KMS-11 (cell line): Measurements from ENCODE around the gene ANOS1.
"Not testable (repeated sequence)": the region's sequence is repeated elsewhere in the genome, so short reads cannot be mapped to it uniquely, and the experiment has no call there.

Experiments used
- H2AFZ ChIP-seq: fragments of 200-600 bp; sonication (generic); 2 replicates; pipeline ENCODE4 v1.6.1; 2016; ENCODE audit warnings: antibody characterized with exemption, mixed run types, low read depth
- H3K27ac ChIP-seq: fragments of 200-600 bp; sonication (generic); 2 replicates; pipeline ENCODE4 v1.6.1; 2016; ENCODE audit warnings: mild to moderate bottlenecking, mixed run types
- H3K27me3 ChIP-seq: fragments of 200-600 bp; sonication (generic); 2 replicates; pipeline ENCODE4 v1.6.1; 2017; ENCODE audit warnings: mild to moderate bottlenecking, low read depth, mixed run types, moderate library complexity; ENCODE audit not compliant: insufficient read depth
- H3K36me3 ChIP-seq: fragments of 200-600 bp; sonication (generic); 2 replicates; pipeline ENCODE4 v1.6.1; 2017; ENCODE audit warnings: mild to moderate bottlenecking, mixed run types; ENCODE audit not compliant: insufficient read depth
- H3K4me1 ChIP-seq: fragments of 200-600 bp; sonication (generic); 2 replicates; pipeline ENCODE4 v1.6.1; 2016; ENCODE audit warnings: mild to moderate bottlenecking, low read depth, mixed run types; ENCODE audit not compliant: poor library complexity, severe bottlenecking
- H3K4me2 ChIP-seq: fragments of 200-600 bp; sonication (generic); 2 replicates; pipeline ENCODE4 v1.7.0; 2016; ENCODE audit warnings: mild to moderate bottlenecking, mixed run types
- H3K4me3 ChIP-seq: fragments of 200-600 bp; sonication (generic); IDR thresholded peaks from 2 replicates; pipeline ENCODE4 v1.6.1; 2017; ENCODE audit warnings: low read depth, low read length, mixed read lengths; ENCODE audit not compliant: insufficient read depth
- H3K79me2 ChIP-seq: fragments of 200-600 bp; sonication (generic); 2 replicates; pipeline ENCODE4 v1.6.1; 2016; ENCODE audit warnings: low read depth, mixed run types; ENCODE audit not compliant: insufficient read depth
- H3K9ac ChIP-seq: fragments of 200-600 bp; sonication (generic); 2 replicates; pipeline ENCODE4 v1.6.1; 2016; ENCODE audit warnings: mild to moderate bottlenecking, mixed run types
- H4K20me1 ChIP-seq: fragments of 200-600 bp; sonication (generic); 2 replicates; pipeline ENCODE4 v1.6.1; 2016; ENCODE audit warnings: mild to moderate bottlenecking, mixed run types; ENCODE audit not compliant: insufficient read depth
- TF ChIP-seq, protein P1 (sequence below): fragments of 200-600 bp; sonication (generic); conservative IDR thresholded peaks from 2 replicates; pipeline ENCODE4 v1.6.1; 2017; ENCODE audit warnings: low read depth, mild to moderate bottlenecking, antibody characterized with exemption, low read length, moderate library complexity, mixed read lengths

The ANOS1 gene

DNA sequence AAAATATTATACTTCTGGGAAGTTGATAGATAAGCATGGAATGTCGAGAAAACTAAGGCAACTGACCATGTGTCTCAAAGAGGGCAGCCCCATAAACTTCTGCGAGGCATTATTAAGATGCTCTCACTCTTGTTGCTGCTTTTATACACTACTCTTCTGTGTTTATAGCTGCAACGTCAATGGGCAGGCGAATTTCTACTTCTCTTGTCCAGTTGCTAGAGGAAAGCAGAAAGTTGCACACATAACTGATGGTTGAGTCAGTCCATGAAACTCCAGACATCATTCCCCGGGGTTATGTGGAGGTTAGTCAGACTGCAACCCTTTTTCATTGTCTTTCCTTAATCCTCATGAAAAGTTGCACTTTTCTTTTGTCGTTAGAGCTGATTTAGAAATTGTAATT is 227.5 kb downstream of the ANOS1 start:
- no peaks in the 10 kb centered on the region for H4K20me1 ChIP-seq
- no peak overlapping the region for H2AFZ ChIP-seq
- no peaks in the 10 kb centered on the region for H3K79me2 ChIP-seq
- H3K27ac ChIP-seq = no peak overlapping the region
- TF ChIP-seq, protein P1, sequence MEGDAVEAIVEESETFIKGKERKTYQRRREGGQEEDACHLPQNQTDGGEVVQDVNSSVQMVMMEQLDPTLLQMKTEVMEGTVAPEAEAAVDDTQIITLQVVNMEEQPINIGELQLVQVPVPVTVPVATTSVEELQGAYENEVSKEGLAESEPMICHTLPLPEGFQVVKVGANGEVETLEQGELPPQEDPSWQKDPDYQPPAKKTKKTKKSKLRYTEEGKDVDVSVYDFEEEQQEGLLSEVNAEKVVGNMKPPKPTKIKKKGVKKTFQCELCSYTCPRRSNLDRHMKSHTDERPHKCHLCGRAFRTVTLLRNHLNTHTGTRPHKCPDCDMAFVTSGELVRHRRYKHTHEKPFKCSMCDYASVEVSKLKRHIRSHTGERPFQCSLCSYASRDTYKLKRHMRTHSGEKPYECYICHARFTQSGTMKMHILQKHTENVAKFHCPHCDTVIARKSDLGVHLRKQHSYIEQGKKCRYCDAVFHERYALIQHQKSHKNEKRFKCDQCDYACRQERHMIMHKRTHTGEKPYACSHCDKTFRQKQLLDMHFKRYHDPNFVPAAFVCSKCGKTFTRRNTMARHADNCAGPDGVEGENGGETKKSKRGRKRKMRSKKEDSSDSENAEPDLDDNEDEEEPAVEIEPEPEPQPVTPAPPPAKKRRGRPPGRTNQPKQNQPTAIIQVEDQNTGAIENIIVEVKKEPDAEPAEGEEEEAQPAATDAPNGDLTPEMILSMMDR = no peak
- no peaks in the 10 kb centered on the region for H3K27me3 ChIP-seq
- H3K4me2 ChIP-seq = no peak overlapping the region
- no peak overlapping the region for H3K4me3 ChIP-seq
- no peaks in the 10 kb centered on the region for H3K4me1 ChIP-seq
- H3K36me3 ChIP-seq = no peaks in the 10 kb centered on the region
- H3K9ac ChIP-seq = no peak overlapping the region

DNA sequence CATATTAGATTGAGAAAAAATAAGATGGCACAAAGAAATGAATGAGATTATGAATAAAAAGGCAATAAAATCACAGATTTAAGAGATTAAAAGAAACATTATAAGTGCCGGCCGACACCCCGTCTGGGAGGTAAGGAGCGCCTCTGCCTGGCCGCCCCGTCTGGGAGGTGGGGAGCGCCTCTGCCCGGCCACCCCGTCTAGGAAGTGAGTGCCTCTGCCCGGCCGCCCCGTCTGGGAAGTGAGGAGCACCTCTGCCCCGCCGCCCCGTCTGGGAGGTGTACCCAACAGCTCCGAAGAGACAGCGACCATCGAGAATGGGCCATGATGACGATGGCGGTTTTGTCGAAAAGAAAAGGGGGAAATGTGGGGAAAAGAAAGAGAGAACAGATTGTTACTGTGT is 229.8 kb downstream of the ANOS1 start:
- H3K27ac ChIP-seq, H3K4me3 ChIP-seq, H3K79me2 ChIP-seq, H3K9ac ChIP-seq, H3K36me3 ChIP-seq, H2AFZ ChIP-seq, H3K4me1 ChIP-seq, H3K4me2 ChIP-seq, H4K20me1 ChIP-seq, H3K27me3 ChIP-seq: not testable (repeated sequence)

DNA sequence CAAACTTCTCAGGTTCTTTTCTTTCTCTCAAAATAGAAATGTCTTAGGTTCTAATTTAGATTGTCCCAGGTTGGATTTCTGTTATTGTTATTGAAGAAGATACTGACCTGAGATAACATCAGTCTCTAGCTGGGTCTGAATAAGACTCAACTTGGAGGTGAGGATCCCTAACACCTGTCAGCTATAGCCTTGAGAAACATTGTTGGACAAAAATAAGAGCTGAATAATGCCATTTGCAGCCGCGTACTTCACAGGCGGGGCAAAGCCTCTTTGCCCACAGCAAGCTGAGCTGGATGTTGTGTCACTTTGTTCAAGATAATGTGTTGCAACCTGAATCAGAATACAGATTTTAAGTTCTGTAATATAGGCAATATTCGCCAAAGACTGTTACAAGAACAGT is 231.7 kb downstream of the ANOS1 start:
- Histone ChIP-seq H3K79me2 (no peaks in the 10 kb centered on the region), H3K27ac (no peak overlapping the region), H3K4me3 (no peak overlapping the region), H3K4me2 (no peak overlapping the region), H2AFZ (no peak overlapping the region), H4K20me1 (no peaks in the 10 kb centered on the region), H3K4me1 (no peaks in the 10 kb centered on the region), H3K9ac (no peak overlapping the region), H3K36me3 (no peaks in the 10 kb centered on the region), H3K27me3 (no peaks in the 10 kb centered on the region)
- TF ChIP-seq, protein P1 = no peak

DNA sequence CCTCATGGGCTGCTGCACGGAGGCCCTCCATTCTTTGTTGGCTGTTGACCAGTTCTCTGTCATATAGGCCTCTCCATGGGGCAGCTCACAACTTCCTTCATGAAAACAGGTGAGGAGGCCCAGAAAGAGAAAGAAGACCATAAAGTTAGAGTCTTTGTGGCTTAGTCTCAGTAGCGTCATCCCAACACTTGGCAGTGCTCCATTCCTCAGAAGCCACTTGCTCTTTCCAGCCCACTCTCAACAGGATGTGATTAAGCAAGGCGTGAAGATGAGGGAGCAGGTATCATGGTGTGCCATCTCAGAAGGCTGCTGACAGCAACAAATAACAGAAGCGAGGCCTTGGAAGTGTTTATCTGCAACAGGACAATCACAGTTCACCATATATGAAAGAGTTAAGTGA is 236.9 kb downstream of the ANOS1 start:
- H2AFZ ChIP-seq, H3K4me2 ChIP-seq, H3K36me3 ChIP-seq: not testable (repeated sequence)

DNA sequence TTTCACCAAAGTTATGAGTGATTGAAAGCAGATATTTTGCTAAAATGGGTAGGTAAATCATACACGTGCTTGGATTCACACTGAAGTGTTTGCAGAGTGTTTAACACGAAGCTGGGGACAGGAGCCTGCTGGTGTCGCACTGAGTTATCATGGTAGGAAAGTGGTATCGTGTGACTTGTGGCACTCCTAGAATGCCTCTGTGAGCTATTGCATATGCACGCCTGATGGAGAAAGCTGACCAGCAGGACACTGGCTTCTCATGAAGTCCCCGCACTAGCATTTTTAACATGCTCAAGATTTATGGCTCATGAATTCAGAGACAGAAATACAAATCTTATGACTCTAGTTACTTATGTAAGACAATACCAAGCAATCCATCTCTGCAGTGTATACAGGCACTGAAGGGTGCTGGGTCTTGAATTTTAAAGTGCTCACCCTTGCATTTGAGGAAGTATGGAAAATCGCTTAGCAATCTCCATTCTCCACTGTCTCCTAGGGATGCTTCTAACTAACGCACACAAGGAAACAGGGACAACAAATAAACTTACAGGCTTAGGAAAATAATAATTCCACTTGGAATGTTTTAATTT is 247.5 kb downstream of the ANOS1 start:
- H3K27me3 ChIP-seq = no peaks in the 10 kb centered on the region
- no peaks in the 10 kb centered on the region for H3K4me1 ChIP-seq
- no peak overlapping the region for H3K27ac ChIP-seq
- no peaks in the 10 kb centered on the region for H4K20me1 ChIP-seq
- no peak overlapping the region for H3K4me2 ChIP-seq
- H2AFZ ChIP-seq = no peak overlapping the region
- H3K4me3 ChIP-seq = no peak overlapping the region
- TF ChIP-seq, protein P1 = no peak
- no peaks in the 10 kb centered on the region for H3K79me2 ChIP-seq
- no peaks in the 10 kb centered on the region for H3K36me3 ChIP-seq
- H3K9ac ChIP-seq = no peak overlapping the region

More for the DNA sequence above, 236.9 kb downstream of the ANOS1 start:
- not testable (repeated sequence) for H3K27me3 ChIP-seq, H3K9ac ChIP-seq, H3K27ac ChIP-seq, H3K4me1 ChIP-seq, H4K20me1 ChIP-seq, H3K79me2 ChIP-seq, H3K4me3 ChIP-seq
